Esophagus muscularis mucosa (tissue), 4 donors: ENCODE measurements around the gene ACSS1.

Experiments used
- CTCF ChIP-seq, 3 experiments: fragments of 200-600 bp in 2 of 3; fragments of 450-650 bp in 1 of 3; sonication (generic) in 2 of 3; IDR thresholded peaks; one replicate each; pipeline ENCODE4 v1.5.1; 2017 to 2019; ENCODE audit warnings: antibody characterized with exemption in 3 of 3, mild to moderate bottlenecking in 2 of 3, moderate library complexity in 1 of 3
- EP300 ChIP-seq: sonication (generic); formaldehyde crosslinking; IDR thresholded peaks from one replicate; pipeline ENCODE4 v1.6.1; 2017; ENCODE audit warnings: antibody characterized with exemption
- POLR2A ChIP-seq: fragments of 450-650 bp; IDR thresholded peaks from one replicate; pipeline ENCODE4 v1.6.1; 2017; ENCODE audit warnings: antibody characterized with exemption, moderate library complexity, mild to moderate bottlenecking, low read depth

DNA sequence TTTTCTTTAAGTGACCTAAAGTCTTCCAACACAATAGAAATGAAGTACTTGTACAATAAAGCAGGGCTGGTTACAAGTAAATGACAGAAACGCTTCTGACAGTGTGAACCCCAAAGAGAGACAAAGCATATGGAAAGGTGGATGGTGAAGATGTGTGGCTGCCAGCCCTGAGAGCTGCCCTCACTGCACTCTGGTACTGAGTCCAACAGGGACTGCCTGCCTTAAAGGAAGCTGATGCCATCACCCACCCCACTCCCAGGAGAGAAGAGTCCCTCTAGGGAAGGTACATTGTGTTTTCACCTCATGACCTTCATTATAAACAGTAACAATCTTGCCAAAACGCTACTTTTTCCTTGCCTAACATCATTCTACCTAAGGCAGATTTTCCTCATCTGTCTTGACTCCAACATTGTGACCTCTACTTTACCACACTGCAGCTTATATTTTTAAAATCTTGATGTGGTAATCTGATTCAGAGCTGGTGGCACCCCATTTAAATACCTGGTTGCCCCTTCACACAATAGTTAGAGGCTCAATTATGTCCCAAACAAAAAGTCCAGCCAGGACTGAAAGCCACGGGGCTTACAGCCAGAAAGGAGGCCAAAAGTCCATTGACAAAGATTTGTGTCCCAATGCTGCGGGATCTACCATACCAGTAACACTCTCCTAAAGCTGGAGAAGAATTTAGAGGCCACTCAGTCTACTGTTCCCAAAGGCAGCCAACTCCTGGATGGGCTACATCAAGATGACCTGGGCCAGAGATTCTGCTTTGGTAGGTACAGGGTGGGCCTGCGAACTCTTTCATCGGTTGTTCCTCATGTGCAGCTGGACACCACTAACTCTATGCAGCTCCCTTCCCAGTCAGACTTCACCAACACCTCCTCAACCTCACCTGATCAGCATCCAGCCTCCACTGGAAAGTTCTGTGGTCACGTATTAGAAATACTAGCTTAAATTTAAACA lies 69.8 kb downstream of the ACSS1 start:
- TF ChIP-seq CTCF (IDR thresholded peaks at IDR 0.05), result no peak
- TF ChIP-seq POLR2A, result no peak
- no peak for TF ChIP-seq EP300
